ENCODE data around the gene TBX15.
A peak's percentile ranks its signal among the peaks of the same experiment; 100 is the strongest.
"Not testable (repeated sequence)": the region's sequence is repeated elsewhere in the genome, so short reads cannot be mapped to it uniquely, and the experiment has no call there.

The TBX15 gene

GRCh38 chr1:118918940-118919259 lies 69.2 kb downstream of the TBX15 start:
- no peaks in the 10 kb centered on the region for H3K27me3 ChIP-seq (ENCODE audit: control insufficient read depth in 1 of 2, insufficient read depth in 1 of 2, low read length in 2 of 2)
- H2BK5ac ChIP-seq (ENCODE audit: low read depth, low read length, poor library complexity, severe bottlenecking), result no peak overlapping the region
- no peak overlapping the region for H3K27ac ChIP-seq (ENCODE audit: low read length, poor library complexity, severe bottlenecking)
- H3K4me1 ChIP-seq (ENCODE audit: control insufficient read depth, insufficient read depth, low read depth, low read length), result peaks cover 5% of the 10 kb centered on the region
- no peak overlapping the region for H4K8ac ChIP-seq (ENCODE audit: low read length)
- H2AK5ac ChIP-seq (ENCODE audit: low read length, severe bottlenecking), result no peak overlapping the region
- H3K36me3 ChIP-seq (ENCODE audit: control insufficient read depth in 1 of 2, insufficient read depth in 2 of 2, low read depth in 1 of 2, low read length in 2 of 2), result peaks cover 5 to 31% of the 10 kb centered on the region in 2 experiments
- no peak overlapping the region for H2AFZ ChIP-seq (ENCODE audit: low read depth, low read length)
- H3K4me2 ChIP-seq (ENCODE audit: low read length, poor library complexity, severe bottlenecking), result no peak overlapping the region
- H3K4me3 ChIP-seq (ENCODE audit: insufficient read depth in 1 of 2, low read depth in 1 of 2, low read length in 2 of 2), result no peak overlapping the region
- H3K9me3 ChIP-seq (ENCODE audit: control insufficient read depth, low read length), result no peaks in the 10 kb centered on the region
- H3K14ac ChIP-seq (ENCODE audit: low read length in 2 of 2), result no peak overlapping the region
- H3K18ac ChIP-seq (ENCODE audit: low read depth in 1 of 2, low read length in 2 of 2), result no peak overlapping the region
- no CpG with 5 or more reads among the region's 2 CpGs for WGBS
- no peak overlapping the region for H4K91ac ChIP-seq (ENCODE audit: low read length)
- peaks cover 13% of the 10 kb centered on the region for H3K79me1 ChIP-seq (replicated peaks; ENCODE audit: low read length, poor library complexity, severe bottlenecking)
- no peak for DNase-seq
- no peak overlapping the region for H3K9ac ChIP-seq (ENCODE audit: low read length)
- no peak overlapping the region for H2BK15ac ChIP-seq (ENCODE audit: low read depth, poor library complexity, severe bottlenecking)
- no peak overlapping the region for H3K4ac ChIP-seq (ENCODE audit: low read depth in 1 of 2, low read length in 2 of 2)
- no peak overlapping the region for H2BK12ac ChIP-seq (ENCODE audit: low read length in 2 of 2)
- H3K23ac ChIP-seq (ENCODE audit: low read length in 2 of 2), result no peak overlapping the region
- no peak overlapping the region for H2BK120ac ChIP-seq (ENCODE audit: low read depth, low read length)

- no peak overlapping the region for H2BK120ac ChIP-seq (ENCODE audit: low read depth, low read length)
- no peak overlapping the region for H2AFZ ChIP-seq (ENCODE audit: low read depth, low read length)
- no peak overlapping the region for H3K23ac ChIP-seq (ENCODE audit: low read length in 2 of 2)
- no peaks in the 10 kb centered on the region for H3K9me3 ChIP-seq (ENCODE audit: control insufficient read depth, low read length)
- no peak overlapping the region for H3K27ac ChIP-seq (ENCODE audit: low read length, poor library complexity, severe bottlenecking)
- H4K91ac ChIP-seq (ENCODE audit: low read length), result no peak overlapping the region
- no peak overlapping the region for H2BK15ac ChIP-seq (ENCODE audit: low read depth, poor library complexity, severe bottlenecking)
- no peak overlapping the region for H3K4ac ChIP-seq (ENCODE audit: low read depth in 1 of 2, low read length in 2 of 2)
- H3K18ac ChIP-seq (ENCODE audit: low read depth in 1 of 2, low read length in 2 of 2), result no peak overlapping the region
- H3K4me3 ChIP-seq (ENCODE audit: insufficient read depth in 1 of 2, low read depth in 1 of 2, low read length in 2 of 2), result no peak overlapping the region
- no peak for DNase-seq
- H3K27me3 ChIP-seq (ENCODE audit: control insufficient read depth in 1 of 2, insufficient read depth in 1 of 2, low read length in 2 of 2), result no peaks in the 10 kb centered on the region
- no peak overlapping the region for H2BK5ac ChIP-seq (ENCODE audit: low read depth, low read length, poor library complexity, severe bottlenecking)
- H3K4me2 ChIP-seq (ENCODE audit: low read length, poor library complexity, severe bottlenecking), result no peak overlapping the region
- H3K9ac ChIP-seq (ENCODE audit: low read length), result no peak overlapping the region
- H2BK12ac ChIP-seq (ENCODE audit: low read length in 2 of 2), result no peak overlapping the region
- peaks cover 5% of the 10 kb centered on the region for H3K4me1 ChIP-seq (ENCODE audit: control insufficient read depth, insufficient read depth, low read depth, low read length)
- no peak overlapping the region for H3K14ac ChIP-seq (ENCODE audit: low read length in 2 of 2)
- H4K8ac ChIP-seq (ENCODE audit: low read length), result no peak overlapping the region
- H3K79me1 ChIP-seq (replicated peaks; ENCODE audit: low read length, poor library complexity, severe bottlenecking), result peaks cover 13% of the 10 kb centered on the region
- 80% methylated on average over 3 of the region's 6 CpGs for WGBS
- peaks cover 5 to 31% of the 10 kb centered on the region in 2 experiments for H3K36me3 ChIP-seq (ENCODE audit: control insufficient read depth in 1 of 2, insufficient read depth in 2 of 2, low read depth in 1 of 2, low read length in 2 of 2)
- no peak overlapping the region for H2AK5ac ChIP-seq (ENCODE audit: low read length, severe bottlenecking)
These were observed 69.8 kb downstream of the TBX15 start for GRCh38 chr1:118918230-118918939.

- H3K14ac ChIP-seq (ENCODE audit: low read length in 2 of 2); H3K27ac ChIP-seq (ENCODE audit: low read length, poor library complexity, severe bottlenecking); H3K23ac ChIP-seq (ENCODE audit: low read length in 2 of 2); H3K4me1 ChIP-seq (ENCODE audit: control insufficient read depth, insufficient read depth, low read depth, low read length); H3K4me3 ChIP-seq (ENCODE audit: insufficient read depth in 1 of 2, low read depth in 1 of 2, low read length in 2 of 2); H3K4ac ChIP-seq (ENCODE audit: low read depth in 1 of 2, low read length in 2 of 2); H3K27me3 ChIP-seq (ENCODE audit: control insufficient read depth in 1 of 2, insufficient read depth in 1 of 2, low read length in 2 of 2); H4K91ac ChIP-seq (ENCODE audit: low read length); H3K9me3 ChIP-seq (ENCODE audit: control insufficient read depth, low read length); H2BK15ac ChIP-seq (ENCODE audit: low read depth, poor library complexity, severe bottlenecking); H2BK120ac ChIP-seq (ENCODE audit: low read depth, low read length); H2AK5ac ChIP-seq (ENCODE audit: low read length, severe bottlenecking); H2AFZ ChIP-seq (ENCODE audit: low read depth, low read length); H2BK12ac ChIP-seq (ENCODE audit: low read length in 2 of 2); H3K18ac ChIP-seq (ENCODE audit: low read depth in 1 of 2, low read length in 2 of 2); H2BK5ac ChIP-seq (ENCODE audit: low read depth, low read length, poor library complexity, severe bottlenecking); DNase-seq; H3K4me2 ChIP-seq (ENCODE audit: low read length, poor library complexity, severe bottlenecking); H3K9ac ChIP-seq (ENCODE audit: low read length); H4K8ac ChIP-seq (ENCODE audit: low read length): not testable (repeated sequence)
- H3K79me1 ChIP-seq (replicated peaks; ENCODE audit: low read length, poor library complexity, severe bottlenecking), result peaks cover 12% of the 10 kb centered on the region
- WGBS, result 74% methylated on average over 4 of the region's 4 CpGs
- H3K36me3 ChIP-seq (ENCODE audit: control insufficient read depth in 1 of 2, insufficient read depth in 2 of 2, low read depth in 1 of 2, low read length in 2 of 2), result peaks cover 9 to 25% of the 10 kb centered on the region in 2 experiments
These were observed 71.8 kb downstream of the TBX15 start for GRCh38 chr1:118916346-118916745.

GRCh38 chr1:118914379-118915161 lies 73.6 kb downstream of the TBX15 start:
- H3K4me3 ChIP-seq (ENCODE audit: insufficient read depth in 1 of 2, low read depth in 1 of 2, low read length in 2 of 2), result no peak overlapping the region
- H3K27me3 ChIP-seq (ENCODE audit: control insufficient read depth in 1 of 2, insufficient read depth in 1 of 2, low read length in 2 of 2), result no peaks in the 10 kb centered on the region
- no peak for DNase-seq
- H2AK5ac ChIP-seq (ENCODE audit: low read length, severe bottlenecking), result no peak overlapping the region
- H4K91ac ChIP-seq (ENCODE audit: low read length), result no peak overlapping the region
- H3K4ac ChIP-seq (ENCODE audit: low read depth in 1 of 2, low read length in 2 of 2), result no peak overlapping the region
- H2BK15ac ChIP-seq (ENCODE audit: low read depth, poor library complexity, severe bottlenecking), result no peak overlapping the region
- H3K14ac ChIP-seq (ENCODE audit: low read length in 2 of 2), result no peak overlapping the region
- H3K27ac ChIP-seq (ENCODE audit: low read length, poor library complexity, severe bottlenecking), result peak overlapping the region; percentile 56
- peaks cover 7% of the 10 kb centered on the region for H3K79me1 ChIP-seq (replicated peaks; ENCODE audit: low read length, poor library complexity, severe bottlenecking)
- no peak overlapping the region for H2BK120ac ChIP-seq (ENCODE audit: low read depth, low read length)
- peaks cover 4% of the 10 kb centered on the region for H3K4me1 ChIP-seq (ENCODE audit: control insufficient read depth, insufficient read depth, low read depth, low read length)
- H3K36me3 ChIP-seq (ENCODE audit: control insufficient read depth in 1 of 2, insufficient read depth in 2 of 2, low read depth in 1 of 2, low read length in 2 of 2), result peaks cover 12 to 41% of the 10 kb centered on the region in 2 experiments
- no peak overlapping the region for H2BK12ac ChIP-seq (ENCODE audit: low read length in 2 of 2)
- no peak overlapping the region for H2BK5ac ChIP-seq (ENCODE audit: low read depth, low read length, poor library complexity, severe bottlenecking)
- no peak overlapping the region for H2AFZ ChIP-seq (ENCODE audit: low read depth, low read length)
- H3K4me2 ChIP-seq (ENCODE audit: low read length, poor library complexity, severe bottlenecking), result no peak overlapping the region
- H3K18ac ChIP-seq (ENCODE audit: low read depth in 1 of 2, low read length in 2 of 2), result no peak overlapping the region
- H4K8ac ChIP-seq (ENCODE audit: low read length), result no peak overlapping the region
- 61% methylated on average over 2 of the region's 2 CpGs for WGBS
- no peak overlapping the region for H3K23ac ChIP-seq (ENCODE audit: low read length in 2 of 2)
- H3K9ac ChIP-seq (ENCODE audit: low read length), result no peak overlapping the region
- no peaks in the 10 kb centered on the region for H3K9me3 ChIP-seq (ENCODE audit: control insufficient read depth, low read length)
